Activated naive CD8-positive, alpha-beta T cell treated with anti-CD3 and anti-CD28 coated beads, Interleukin-2, amount 10 ng/mL, durations not matched to agents 7 days and 5 days (primary cell): ENCODE measurements around the gene THAP10. TPM values are rescaled to one million over a fixed set of nuclear protein-coding genes. Genes with fewer than 3 reads are reported as not detected.

ENCODE experiments used
- ATAC-seq: fragments of 150-1000 bp; cut with Tn5 transposase; one replicate; pipeline ENCODE4 v1.10.0; 2021; ENCODE audit warnings: low read depth, moderate library complexity
- POLR2A ChIA-PET: fragments of 350-600 bp; sonication (Branson Sonifier 250); formaldehyde crosslinking; loops from one replicate; lab custom pipeline; 2021; ENCODE audit warnings: antibody characterized with exemption; lab: Charles Lee
- DNase-seq: peaks from one replicate; pipeline ENCODE4 v3.0.0; 2021
- H3K27ac Mint-ChIP-seq: one replicate; pipeline ENCODE4 v1.8.0; 2022; ENCODE audit warnings: mild to moderate bottlenecking, mixed read lengths
- H3K27me3 Mint-ChIP-seq: one replicate; pipeline ENCODE4 v1.8.0; 2022; ENCODE audit warnings: mild to moderate bottlenecking, moderate library complexity, mixed read lengths
- H3K36me3 Mint-ChIP-seq: one replicate; pipeline ENCODE4 v1.8.0; 2021; ENCODE audit warnings: mild to moderate bottlenecking, mixed read lengths
- H3K4me1 Mint-ChIP-seq: one replicate; pipeline ENCODE4 v1.8.0; 2021; ENCODE audit warnings: mixed read lengths
- H3K4me3 Mint-ChIP-seq: one replicate; pipeline ENCODE4 v1.8.0; 2022; ENCODE audit warnings: mild to moderate bottlenecking, moderate library complexity, mixed read lengths
- H3K9me3 Mint-ChIP-seq: one replicate; pipeline ENCODE4 v1.8.0; 2021; ENCODE audit warnings: mixed read lengths
- total RNA-seq, 2 experiments: library from RNA; stranded (reverse); gene quantifications; one replicate each; pipeline ENCODE4 v1.2.3, GENCODE V29; 2021

THAP10 gene
- total RNA-seq, 2 experiments from 2014 or later, result not detected

DNA sequence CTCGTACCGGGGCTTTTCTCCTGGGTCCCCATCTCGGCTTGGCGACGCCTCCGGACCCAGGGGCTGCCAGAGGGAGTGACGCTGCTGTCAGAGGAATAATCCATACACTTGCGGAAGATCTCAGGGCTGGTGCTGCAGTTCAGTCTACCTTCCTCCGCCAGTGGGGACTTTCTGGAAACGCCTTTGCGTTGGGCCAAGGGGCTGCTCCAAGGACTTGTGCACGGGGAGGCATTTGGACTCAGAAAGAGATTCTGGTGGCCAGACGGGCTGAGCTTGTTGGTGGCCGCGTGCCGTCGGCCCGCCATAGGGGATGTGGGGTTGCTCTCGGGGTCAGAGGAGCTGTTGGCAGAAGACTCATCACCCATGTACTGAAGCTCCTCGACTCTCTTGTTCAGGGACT, 60.1 kb downstream of the THAP10 start:
- POLR2A ChIA-PET, result no interaction called here
- no peaks in the 10 kb centered on the region for H3K36me3 Mint-ChIP-seq
- H3K27ac Mint-ChIP-seq, result no peak overlapping the region
- ATAC-seq (no peak), DNase-seq (no peak)
- no peak overlapping the region for H3K4me3 Mint-ChIP-seq
- H3K4me1 Mint-ChIP-seq, result no peaks in the 10 kb centered on the region
- peaks cover 8% of the 10 kb centered on the region for H3K27me3 Mint-ChIP-seq
- H3K9me3 Mint-ChIP-seq, result no peaks in the 10 kb centered on the region

Other genes with a start within 250 kb of the THAP10 start
- 1 to 10 TPM; 2.8 TPM for gene UACA, start 128.9 kb downstream of the THAP10 start, total RNA-seq
- not detected for gene LARP6, start 38.3 kb downstream of the THAP10 start, total RNA-seq
- not detected for gene LRRC49, start 393 bp upstream of the THAP10 start, total RNA-seq
- not detected for gene THSD4, start 223.0 kb upstream of the THAP10 start, total RNA-seq